Uterus (tissue), 2 donors: ENCODE measurements around the gene SPECC1.

Experiments
- POLR2A ChIP-seq, 2 donors: fragments of 450-650 bp; IDR thresholded peaks; one replicate each; pipeline ENCODE4 v1.6.1; 2016; ENCODE audit warnings: antibody characterized with exemption in 2 of 2, mild to moderate bottlenecking in 1 of 2, moderate library complexity in 1 of 2
- TF ChIP-seq, protein P1 (sequence below), 4 experiments: fragments of 200-600 bp in 2 of 4; fragments of 450-650 bp in 2 of 4; sonication (generic) in 2 of 4; IDR thresholded peaks; one replicate each; pipeline ENCODE4 v1.5.1; 2016 to 2019; ENCODE audit warnings: antibody characterized with exemption in 4 of 4, mild to moderate bottlenecking in 2 of 4, moderate library complexity in 1 of 4

DNA sequence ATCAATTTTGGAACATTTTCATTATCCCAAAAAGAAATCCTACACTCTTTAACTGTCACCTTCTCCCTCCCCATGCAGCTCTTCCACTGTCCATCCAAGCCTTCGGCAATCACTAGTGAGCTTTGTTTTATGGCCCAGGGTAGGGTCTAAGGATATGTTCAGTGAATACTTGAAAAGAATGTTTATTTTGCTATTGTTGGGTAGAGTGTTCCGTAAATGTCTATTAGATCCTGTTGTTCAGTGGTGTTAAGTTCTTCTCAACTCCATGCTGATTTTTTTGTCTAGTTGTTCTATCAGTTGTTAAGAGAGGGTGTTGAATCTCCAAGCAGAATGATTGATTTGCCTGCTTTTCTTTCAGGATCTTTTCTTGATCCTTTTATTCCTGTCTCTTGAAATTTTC is 29.9 kb downstream of the SPECC1 start:
- TF ChIP-seq, protein P1, sequence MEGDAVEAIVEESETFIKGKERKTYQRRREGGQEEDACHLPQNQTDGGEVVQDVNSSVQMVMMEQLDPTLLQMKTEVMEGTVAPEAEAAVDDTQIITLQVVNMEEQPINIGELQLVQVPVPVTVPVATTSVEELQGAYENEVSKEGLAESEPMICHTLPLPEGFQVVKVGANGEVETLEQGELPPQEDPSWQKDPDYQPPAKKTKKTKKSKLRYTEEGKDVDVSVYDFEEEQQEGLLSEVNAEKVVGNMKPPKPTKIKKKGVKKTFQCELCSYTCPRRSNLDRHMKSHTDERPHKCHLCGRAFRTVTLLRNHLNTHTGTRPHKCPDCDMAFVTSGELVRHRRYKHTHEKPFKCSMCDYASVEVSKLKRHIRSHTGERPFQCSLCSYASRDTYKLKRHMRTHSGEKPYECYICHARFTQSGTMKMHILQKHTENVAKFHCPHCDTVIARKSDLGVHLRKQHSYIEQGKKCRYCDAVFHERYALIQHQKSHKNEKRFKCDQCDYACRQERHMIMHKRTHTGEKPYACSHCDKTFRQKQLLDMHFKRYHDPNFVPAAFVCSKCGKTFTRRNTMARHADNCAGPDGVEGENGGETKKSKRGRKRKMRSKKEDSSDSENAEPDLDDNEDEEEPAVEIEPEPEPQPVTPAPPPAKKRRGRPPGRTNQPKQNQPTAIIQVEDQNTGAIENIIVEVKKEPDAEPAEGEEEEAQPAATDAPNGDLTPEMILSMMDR (IDR thresholded peaks at IDR 0.05) = no peak
- no peak for TF ChIP-seq POLR2A (IDR thresholded peaks at IDR 0.05)
